Esophagus muscularis mucosa (tissue), 3 donors: Measurements from ENCODE around the gene VMP1.
"Not testable (repeated sequence)": the region's sequence is repeated elsewhere in the genome, so short reads cannot be mapped to it uniquely, and the experiment has no call there.

Experiments used
- CTCF ChIP-seq, 3 experiments: fragments of 200-600 bp in 2 of 3; fragments of 450-650 bp in 1 of 3; sonication (generic) in 2 of 3; IDR thresholded peaks; one replicate each; pipeline ENCODE4 v1.5.1; 2017 to 2019; ENCODE audit warnings: antibody characterized with exemption in 3 of 3, mild to moderate bottlenecking in 2 of 3, moderate library complexity in 1 of 3
- POLR2A ChIP-seq: fragments of 450-650 bp; IDR thresholded peaks from one replicate; pipeline ENCODE4 v1.6.1; 2017; ENCODE audit warnings: antibody characterized with exemption, moderate library complexity, mild to moderate bottlenecking, low read depth
- POLR2AphosphoS5 ChIP-seq, 2 donors: sonication (generic); formaldehyde crosslinking; IDR thresholded peaks; one replicate each; pipeline ENCODE4 v1.6.1; 2017; ENCODE audit warnings: antibody characterized with exemption in 2 of 2

GRCh38 chr17:59792458-59792823, 85.0 kb downstream of the VMP1 start:
- TF ChIP-seq CTCF (IDR thresholded peaks at IDR 0.05); POLR2AphosphoS5 (IDR thresholded peaks at IDR 0.05); POLR2A: not testable (repeated sequence)
